ENCODE data around the gene TKFC. TPM values are rescaled to one million over a fixed set of nuclear protein-coding genes. Genes with fewer than 3 reads are reported as not detected.

Gene TKFC
- total RNA-seq, 1 donor, result 30.0 TPM

DNA sequence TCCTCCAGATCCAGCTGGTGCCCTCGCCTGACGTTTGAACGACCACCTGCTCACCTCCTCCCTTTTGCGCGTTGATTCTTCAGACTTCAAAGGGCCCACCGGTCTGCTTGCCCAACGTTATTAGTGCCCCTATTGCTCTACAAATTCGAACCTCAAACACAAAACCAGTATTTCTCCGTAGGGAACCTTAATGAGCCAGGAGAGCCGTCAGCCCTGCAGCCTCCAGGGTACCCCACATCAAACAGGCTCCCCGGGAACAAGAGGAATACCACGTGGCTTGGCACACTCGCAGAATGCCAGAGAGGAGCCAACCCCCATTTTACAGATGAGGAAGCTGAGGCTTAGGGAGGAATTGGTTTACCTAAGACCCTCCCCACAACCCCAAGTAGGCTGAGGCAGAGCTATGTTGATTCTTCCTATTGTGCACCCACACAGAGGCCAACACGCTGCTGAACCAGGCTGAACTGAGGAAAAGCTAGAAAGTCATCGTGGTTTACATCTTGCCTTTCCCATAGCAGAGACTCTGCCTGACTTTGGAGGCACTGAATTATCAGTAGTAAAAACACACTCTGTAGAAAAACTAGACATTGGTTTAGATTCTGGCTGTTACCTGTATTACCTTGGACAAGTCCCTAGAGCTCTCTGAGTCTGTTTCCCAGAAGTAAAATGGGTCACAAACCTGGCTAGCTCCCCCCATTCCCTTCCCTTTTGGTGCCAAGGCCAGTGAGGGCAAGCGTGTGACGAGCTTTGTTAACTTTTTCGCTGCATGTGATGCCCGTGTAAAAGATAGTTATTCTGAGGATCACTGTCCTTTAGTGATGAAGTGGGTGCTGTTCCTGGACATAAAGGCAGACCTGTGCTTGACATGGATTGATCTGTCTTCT, 764 bp downstream of the TKFC start:
- peak; percentile 43 for DNase-seq (ENCODE audit: insufficient read length, low spot score, missing footprints)
- H4K20me1 ChIP-seq (ENCODE audit: insufficient read depth, low read length), result peaks cover 28% of the 10 kb centered on the region
- H3K4me1 ChIP-seq (ENCODE audit: insufficient read depth, low read length), result peaks cover 36% of the 10 kb centered on the region
- H3K4me3 ChIP-seq (ENCODE audit: insufficient read depth, low read length), result peak overlapping the region; percentile 91
- peak overlapping the region; percentile 90 for H2AFZ ChIP-seq (ENCODE audit: low read length)
- peaks cover 45% of the 10 kb centered on the region for H3K79me2 ChIP-seq (ENCODE audit: insufficient read depth, low read length)
- no peaks in the 10 kb centered on the region for H3K9me3 ChIP-seq (ENCODE audit: low read depth, low read length)
- TF ChIP-seq, protein P1, sequence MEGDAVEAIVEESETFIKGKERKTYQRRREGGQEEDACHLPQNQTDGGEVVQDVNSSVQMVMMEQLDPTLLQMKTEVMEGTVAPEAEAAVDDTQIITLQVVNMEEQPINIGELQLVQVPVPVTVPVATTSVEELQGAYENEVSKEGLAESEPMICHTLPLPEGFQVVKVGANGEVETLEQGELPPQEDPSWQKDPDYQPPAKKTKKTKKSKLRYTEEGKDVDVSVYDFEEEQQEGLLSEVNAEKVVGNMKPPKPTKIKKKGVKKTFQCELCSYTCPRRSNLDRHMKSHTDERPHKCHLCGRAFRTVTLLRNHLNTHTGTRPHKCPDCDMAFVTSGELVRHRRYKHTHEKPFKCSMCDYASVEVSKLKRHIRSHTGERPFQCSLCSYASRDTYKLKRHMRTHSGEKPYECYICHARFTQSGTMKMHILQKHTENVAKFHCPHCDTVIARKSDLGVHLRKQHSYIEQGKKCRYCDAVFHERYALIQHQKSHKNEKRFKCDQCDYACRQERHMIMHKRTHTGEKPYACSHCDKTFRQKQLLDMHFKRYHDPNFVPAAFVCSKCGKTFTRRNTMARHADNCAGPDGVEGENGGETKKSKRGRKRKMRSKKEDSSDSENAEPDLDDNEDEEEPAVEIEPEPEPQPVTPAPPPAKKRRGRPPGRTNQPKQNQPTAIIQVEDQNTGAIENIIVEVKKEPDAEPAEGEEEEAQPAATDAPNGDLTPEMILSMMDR (IDR thresholded peaks at IDR 0.05; ENCODE audit: extremely low read depth, low read depth, low read length), result no peak
- H3K4me2 ChIP-seq (ENCODE audit: insufficient read depth, low read length), result peak overlapping the region; percentile 98
- H3K36me3 ChIP-seq (ENCODE audit: insufficient read depth, low read length), result peaks cover 13% of the 10 kb centered on the region
- H3K27me3 ChIP-seq (ENCODE audit: insufficient read depth, low read length), result no peaks in the 10 kb centered on the region
- H3K27ac ChIP-seq (ENCODE audit: low read depth, low read length), result peak overlapping the region; percentile 91

DNA sequence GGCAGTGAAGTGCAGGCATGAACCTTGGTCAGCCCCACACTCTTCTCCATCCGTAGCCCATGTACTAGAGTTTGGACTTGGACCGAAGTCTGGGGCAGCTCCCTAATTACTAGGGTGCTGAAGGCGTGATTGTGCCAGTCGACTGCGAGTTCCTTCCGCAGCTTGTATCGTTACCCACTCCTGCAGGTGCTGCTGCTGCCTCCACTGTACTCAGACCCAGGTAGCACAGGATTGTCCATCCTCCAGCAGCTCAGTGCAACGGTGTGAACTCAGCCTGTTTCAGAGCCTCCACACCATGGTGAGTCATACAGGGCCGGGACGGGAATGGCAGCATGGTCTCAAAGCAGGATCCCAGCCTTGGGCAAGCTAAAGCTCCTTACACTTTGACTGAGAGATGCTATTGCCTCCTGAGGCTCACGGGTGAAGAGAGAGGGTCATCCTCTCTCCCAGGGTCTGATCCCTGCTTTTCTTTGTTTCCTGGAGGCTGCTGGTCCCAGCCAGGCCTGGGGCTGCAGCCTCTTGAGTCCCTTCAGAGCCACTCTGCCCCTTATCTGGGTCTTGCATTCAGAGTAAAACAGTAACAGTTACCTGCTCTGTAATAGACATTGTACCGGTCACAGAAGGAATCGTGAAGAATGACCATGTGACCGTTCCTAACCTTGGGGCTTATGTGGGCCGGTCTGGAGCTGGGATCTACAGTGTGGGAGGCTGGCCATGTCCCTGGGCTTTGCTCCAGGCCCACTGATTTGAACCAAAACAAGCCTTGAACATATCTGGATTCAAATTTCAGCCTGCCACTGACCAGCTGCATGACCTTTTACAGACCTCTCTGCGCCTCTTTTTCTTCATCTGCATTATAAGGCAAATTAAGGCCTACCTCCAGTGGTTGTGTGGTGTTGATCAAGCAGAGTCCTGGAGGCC, 1.7 kb downstream of the TKFC start:
- H2AFZ ChIP-seq (ENCODE audit: low read length), result peak overlapping the region; percentile 49
- peak overlapping the region; percentile 91 for H3K27ac ChIP-seq (ENCODE audit: low read depth, low read length)
- H3K36me3 ChIP-seq (ENCODE audit: insufficient read depth, low read length), result peaks cover 7% of the 10 kb centered on the region
- peaks cover 36% of the 10 kb centered on the region for H3K4me1 ChIP-seq (ENCODE audit: insufficient read depth, low read length)
- TF ChIP-seq, protein P1 (IDR thresholded peaks at IDR 0.05; ENCODE audit: extremely low read depth, low read depth, low read length), result no peak
- H3K9me3 ChIP-seq (ENCODE audit: low read depth, low read length), result no peaks in the 10 kb centered on the region
- DNase-seq (ENCODE audit: insufficient read length, low spot score, missing footprints), result peak; percentile 96
- H3K4me2 ChIP-seq (ENCODE audit: insufficient read depth, low read length), result peak overlapping the region; percentile 98
- peaks cover 19% of the 10 kb centered on the region for H4K20me1 ChIP-seq (ENCODE audit: insufficient read depth, low read length)
- no peak overlapping the region for H3K4me3 ChIP-seq (ENCODE audit: insufficient read depth, low read length)
- H3K79me2 ChIP-seq (ENCODE audit: insufficient read depth, low read length), result peaks cover 36% of the 10 kb centered on the region
- no peaks in the 10 kb centered on the region for H3K27me3 ChIP-seq (ENCODE audit: insufficient read depth, low read length)

DNA sequence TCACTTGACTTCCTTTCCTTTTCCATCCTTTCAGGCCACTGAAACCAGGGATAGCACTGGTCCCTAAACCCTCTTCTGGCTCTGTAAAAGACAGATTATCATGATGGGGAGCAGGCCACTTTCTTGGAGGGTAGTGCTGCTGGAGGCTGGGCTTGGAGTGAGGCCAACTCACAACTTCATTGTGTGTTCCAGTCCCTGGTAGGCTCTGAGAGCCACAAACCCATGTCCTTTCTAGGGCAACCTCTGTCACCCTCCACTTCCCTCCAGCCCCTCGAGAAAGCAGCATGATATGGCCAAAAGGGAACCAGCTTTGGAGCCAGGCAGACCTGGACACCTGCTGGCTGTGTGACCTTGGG, 2.3 kb downstream of the TKFC start:
- Histone ChIP-seq H3K4me1 (ENCODE audit: insufficient read depth, low read length) (peaks cover 36% of the 10 kb centered on the region), H3K27ac (ENCODE audit: low read depth, low read length) (peak overlapping the region; percentile 46), H3K4me3 (ENCODE audit: insufficient read depth, low read length) (no peak overlapping the region), H4K20me1 (ENCODE audit: insufficient read depth, low read length) (peaks cover 14% of the 10 kb centered on the region), H3K36me3 (ENCODE audit: insufficient read depth, low read length) (peaks cover 4% of the 10 kb centered on the region), H3K4me2 (ENCODE audit: insufficient read depth, low read length) (no peak overlapping the region), H3K9me3 (ENCODE audit: low read depth, low read length) (no peaks in the 10 kb centered on the region), H3K27me3 (ENCODE audit: insufficient read depth, low read length) (no peaks in the 10 kb centered on the region), H3K79me2 (ENCODE audit: insufficient read depth, low read length) (peaks cover 30% of the 10 kb centered on the region), H2AFZ (ENCODE audit: low read length) (peak overlapping the region; percentile 49)
- TF ChIP-seq, protein P1 (IDR thresholded peaks at IDR 0.05; ENCODE audit: extremely low read depth, low read depth, low read length), result no peak
- peak; percentile 86 for DNase-seq (ENCODE audit: insufficient read length, low spot score, missing footprints)
